Neural progenitor cell (in vitro differentiated cells): ENCODE measurements around the gene TSPAN11. TPM values are rescaled to one million over a fixed set of nuclear protein-coding genes. Genes with fewer than 3 reads are reported as not detected.
A peak's percentile ranks its signal among the peaks of the same experiment; 100 is the strongest.

Source experiments
- DNase-seq: peaks from one replicate; pipeline ENCODE4 v3.0.0-alpha.2; 2016; ENCODE audit warnings: low spot score
- H2AFZ ChIP-seq: fragments of 200-600 bp; sonication (generic); replicated peaks from 2 replicates; pipeline ENCODE4 v1.6.1; 2016; ENCODE audit warnings: antibody characterized with exemption
- H3F3A ChIP-seq: fragments of 200-600 bp; sonication (generic); 2 replicates; pipeline ENCODE4 v1.6.1; 2016; ENCODE audit warnings: antibody characterized with exemption, low read depth
- H3K27ac ChIP-seq: fragments of 200-600 bp; sonication (generic); 2 replicates; pipeline ENCODE4 v1.5.1; 2016; ENCODE audit warnings: mild to moderate bottlenecking
- H3K27me3 ChIP-seq: fragments of 200-600 bp; sonication (generic); 2 replicates; pipeline ENCODE4 v1.6.1; 2016; ENCODE audit warnings: mild to moderate bottlenecking, moderate library complexity
- H3K36me3 ChIP-seq: fragments of 200-600 bp; sonication (generic); 2 replicates; pipeline ENCODE4 v1.5.1; 2016
- H3K4me1 ChIP-seq: fragments of 200-600 bp; sonication (generic); 2 replicates; pipeline ENCODE4 v1.6.1; 2016; ENCODE audit warnings: mixed run types
- H3K4me2 ChIP-seq: fragments of 200-600 bp; sonication (generic); 2 replicates; pipeline ENCODE4 v1.6.1; 2016
- H3K4me3 ChIP-seq: fragments of 200-600 bp; sonication (generic); 2 replicates; pipeline ENCODE4 v1.5.1; 2016
- H3K79me2 ChIP-seq: fragments of 200-600 bp; sonication (generic); 2 replicates; pipeline ENCODE4 v1.6.1; 2016; ENCODE audit warnings: low read depth
- H3K9ac ChIP-seq: fragments of 200-600 bp; sonication (generic); 2 replicates; pipeline ENCODE4 v1.6.1; 2016
- H3K9me3 ChIP-seq: fragments of 200-600 bp; sonication (generic); 2 replicates; pipeline ENCODE4 v1.5.1; 2016; ENCODE audit warnings: low read depth
- H4K20me1 ChIP-seq: fragments of 200-600 bp; sonication (generic); 2 replicates; pipeline ENCODE4 v1.6.1; 2016; ENCODE audit warnings: low read depth
- H3K27ac Mint-ChIP-seq: 3 replicates; pipeline ENCODE4 v1.8.0; 2021; ENCODE audit warnings: mixed read lengths
- H3K27me3 Mint-ChIP-seq: 2 replicates; pipeline ENCODE4 v1.8.0; 2022; ENCODE audit warnings: low read depth, mild to moderate bottlenecking, inconsistent platforms, moderate library complexity, mixed read lengths; ENCODE audit not compliant: insufficient read depth
- H3K36me3 Mint-ChIP-seq: 3 replicates; pipeline ENCODE4 v1.8.0; 2021; ENCODE audit warnings: mixed read lengths
- H3K4me1 Mint-ChIP-seq: 3 replicates; pipeline ENCODE4 v1.8.0; 2021; ENCODE audit warnings: mixed read lengths
- H3K4me3 Mint-ChIP-seq: 3 replicates; pipeline ENCODE4 v1.8.0; 2021; ENCODE audit warnings: mild to moderate bottlenecking, moderate library complexity, mixed read lengths
- H3K9me3 Mint-ChIP-seq: 3 replicates; pipeline ENCODE4 v1.8.0; 2020; ENCODE audit warnings: mixed read lengths
- EZH2 ChIP-seq: fragments of 200-600 bp; sonication (generic); IDR thresholded peaks from 2 replicates; pipeline ENCODE4 v1.6.1; 2017; ENCODE audit warnings: antibody characterized with exemption, mild to moderate bottlenecking, moderate library complexity
- EZH2phosphoT487 ChIP-seq: fragments of 200-600 bp; sonication (generic); IDR thresholded peaks from 2 replicates; pipeline ENCODE4 v1.6.1; 2017; ENCODE audit warnings: antibody characterized with exemption
- total RNA-seq: library from RNA; depleted of rRNA; stranded (reverse); fragments of >200 nt; gene quantifications from 2 replicates; pipeline ENCODE4 v1.2.3, GENCODE V29; 2015; ENCODE audit warnings: low replicate concordance
- TF ChIP-seq, protein P1 (sequence below): fragments of 200-600 bp; sonication (generic); IDR thresholded peaks from 2 replicates; pipeline ENCODE4 v1.5.1; 2017; ENCODE audit warnings: antibody characterized with exemption, mild to moderate bottlenecking

Gene TSPAN11
- total RNA-seq, 1 donor from 2014 or later, result 7.4 TPM

DNA sequence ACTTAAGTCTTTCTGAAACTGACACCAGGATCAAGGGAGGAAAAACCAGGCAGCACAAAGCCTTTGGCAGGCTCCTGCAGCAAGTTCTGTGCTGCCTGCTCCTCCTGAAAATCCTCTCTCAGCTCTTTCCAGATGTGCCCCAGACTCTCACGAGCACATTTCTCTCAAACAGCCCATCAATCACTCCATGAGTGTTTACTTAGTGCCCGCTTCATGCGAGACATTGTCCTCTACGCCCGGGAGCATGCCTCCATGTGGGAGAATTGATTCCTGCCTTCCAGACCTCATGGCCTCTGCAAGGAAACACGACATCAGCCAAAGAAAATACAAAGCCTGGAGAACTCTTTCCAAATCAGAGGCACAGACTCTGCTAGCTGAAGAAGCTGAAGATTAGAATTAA is 46.5 kb upstream of the TSPAN11 start:
- TF ChIP-seq EZH2phosphoT487 (no peak), EZH2 (no peak)
- TF ChIP-seq, protein P1, sequence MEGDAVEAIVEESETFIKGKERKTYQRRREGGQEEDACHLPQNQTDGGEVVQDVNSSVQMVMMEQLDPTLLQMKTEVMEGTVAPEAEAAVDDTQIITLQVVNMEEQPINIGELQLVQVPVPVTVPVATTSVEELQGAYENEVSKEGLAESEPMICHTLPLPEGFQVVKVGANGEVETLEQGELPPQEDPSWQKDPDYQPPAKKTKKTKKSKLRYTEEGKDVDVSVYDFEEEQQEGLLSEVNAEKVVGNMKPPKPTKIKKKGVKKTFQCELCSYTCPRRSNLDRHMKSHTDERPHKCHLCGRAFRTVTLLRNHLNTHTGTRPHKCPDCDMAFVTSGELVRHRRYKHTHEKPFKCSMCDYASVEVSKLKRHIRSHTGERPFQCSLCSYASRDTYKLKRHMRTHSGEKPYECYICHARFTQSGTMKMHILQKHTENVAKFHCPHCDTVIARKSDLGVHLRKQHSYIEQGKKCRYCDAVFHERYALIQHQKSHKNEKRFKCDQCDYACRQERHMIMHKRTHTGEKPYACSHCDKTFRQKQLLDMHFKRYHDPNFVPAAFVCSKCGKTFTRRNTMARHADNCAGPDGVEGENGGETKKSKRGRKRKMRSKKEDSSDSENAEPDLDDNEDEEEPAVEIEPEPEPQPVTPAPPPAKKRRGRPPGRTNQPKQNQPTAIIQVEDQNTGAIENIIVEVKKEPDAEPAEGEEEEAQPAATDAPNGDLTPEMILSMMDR, result no peak
- Histone ChIP-seq H3K79me2 (no peaks in the 10 kb centered on the region), H3K27ac (no peak overlapping the region), H3K27me3 (no peaks in the 10 kb centered on the region), H3K9ac (no peak overlapping the region), H3K4me2 (peak overlapping the region; percentile 4), H3K4me3 (no peak overlapping the region), H3K4me1 (peaks cover 7% of the 10 kb centered on the region), H2AFZ (peak overlapping the region; percentile 78), H3K9me3 (no peaks in the 10 kb centered on the region), H3K36me3 (no peaks in the 10 kb centered on the region), H4K20me1 (no peaks in the 10 kb centered on the region), H3F3A (peaks cover 5% of the 10 kb centered on the region)
- H3K4me1 Mint-ChIP-seq, result peaks cover 3% of the 10 kb centered on the region
- no peak overlapping the region for H3K27ac Mint-ChIP-seq
- DNase-seq, result peak; percentile 11
- peaks cover 5% of the 10 kb centered on the region for H3K27me3 Mint-ChIP-seq
- no peaks in the 10 kb centered on the region for H3K36me3 Mint-ChIP-seq
- H3K4me3 Mint-ChIP-seq, result no peak overlapping the region
- H3K9me3 Mint-ChIP-seq, result peaks cover 2% of the 10 kb centered on the region

DNA sequence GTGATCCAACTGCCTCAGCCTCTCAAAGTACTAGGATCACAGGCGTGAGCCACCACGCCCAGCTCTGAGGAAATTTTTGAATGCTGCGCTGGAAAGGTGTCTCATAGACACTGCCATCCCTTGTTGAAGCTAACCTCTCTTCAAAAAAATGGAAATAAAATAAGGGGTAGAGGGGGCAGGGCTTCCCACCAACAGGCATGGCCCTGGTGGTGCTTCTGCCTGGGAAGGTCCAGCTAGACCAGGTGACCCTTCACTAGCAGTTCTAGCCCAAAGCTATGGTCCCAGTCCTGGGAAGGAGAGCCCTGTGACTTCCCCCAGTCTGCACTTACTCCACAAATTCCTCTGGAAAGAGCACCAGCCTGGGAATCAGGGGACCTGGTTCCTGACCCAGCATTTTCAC is 45.7 kb upstream of the TSPAN11 start:
- H4K20me1 ChIP-seq, result no peaks in the 10 kb centered on the region
- H3K9me3 ChIP-seq, result no peaks in the 10 kb centered on the region
- H3K36me3 ChIP-seq, result no peaks in the 10 kb centered on the region
- TF ChIP-seq EZH2phosphoT487, result no peak
- no peak overlapping the region for H3K4me3 Mint-ChIP-seq
- DNase-seq, result no peak
- peaks cover 5% of the 10 kb centered on the region for H3F3A ChIP-seq
- peaks cover 5% of the 10 kb centered on the region for H3K4me1 ChIP-seq
- H3K36me3 Mint-ChIP-seq, result no peaks in the 10 kb centered on the region
- no peak overlapping the region for H3K9ac ChIP-seq
- no peaks in the 10 kb centered on the region for H3K27me3 Mint-ChIP-seq
- H3K79me2 ChIP-seq, result no peaks in the 10 kb centered on the region
- no peak overlapping the region for H3K27ac Mint-ChIP-seq
- H2AFZ ChIP-seq, result no peak overlapping the region
- H3K4me1 Mint-ChIP-seq, result no peaks in the 10 kb centered on the region
- peaks cover 2% of the 10 kb centered on the region for H3K9me3 Mint-ChIP-seq
- H3K4me3 ChIP-seq, result no peak overlapping the region
- no peak overlapping the region for H3K27ac ChIP-seq
- no peak overlapping the region for H3K4me2 ChIP-seq
- no peaks in the 10 kb centered on the region for H3K27me3 ChIP-seq

DNA sequence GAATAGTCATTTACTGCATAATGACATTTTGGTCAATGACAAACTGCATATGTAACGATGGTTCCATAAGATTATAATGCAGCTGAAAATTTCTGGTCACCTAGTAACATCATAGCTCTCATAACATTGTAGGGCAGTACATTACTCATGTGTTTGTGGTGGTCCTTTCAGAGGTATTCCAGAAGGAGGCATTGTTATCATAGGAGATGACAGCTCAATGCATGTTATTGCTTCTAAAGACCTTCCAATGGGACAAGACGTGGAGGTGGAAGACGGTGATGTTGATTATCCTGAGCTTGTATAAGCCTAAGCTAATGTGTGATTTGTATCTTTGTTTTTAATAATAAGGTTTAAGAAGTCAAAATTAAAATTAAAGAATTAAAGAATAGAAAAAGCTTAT is 43.8 kb upstream of the TSPAN11 start:
- no peak for TF ChIP-seq EZH2
- TF ChIP-seq EZH2phosphoT487, result no peak
- TF ChIP-seq, protein P1, result no peak
- Mint-ChIP-seq H3K27ac (no peak overlapping the region), H3K27me3 (no peaks in the 10 kb centered on the region), H3K36me3 (no peaks in the 10 kb centered on the region), H3K4me3 (no peak overlapping the region), H3K4me1 (no peaks in the 10 kb centered on the region), H3K9me3 (peaks cover 15% of the 10 kb centered on the region)
- peaks cover 7% of the 10 kb centered on the region for H3K9me3 ChIP-seq
- no peak for DNase-seq
- H3K36me3 ChIP-seq, result no peaks in the 10 kb centered on the region
- H3F3A ChIP-seq, result peaks cover 5% of the 10 kb centered on the region
- no peak overlapping the region for H3K9ac ChIP-seq
- H3K4me3 ChIP-seq, result no peak overlapping the region
- H3K79me2 ChIP-seq, result no peaks in the 10 kb centered on the region
- H2AFZ ChIP-seq, result no peak overlapping the region
- no peak overlapping the region for H3K4me2 ChIP-seq
- no peak overlapping the region for H3K27ac ChIP-seq
- H3K4me1 ChIP-seq, result peaks cover 5% of the 10 kb centered on the region
- no peaks in the 10 kb centered on the region for H3K27me3 ChIP-seq
- H4K20me1 ChIP-seq, result no peaks in the 10 kb centered on the region

GRCh38 chr12:30884799-30885198 is 41.7 kb upstream of the TSPAN11 start:
- no peaks in the 10 kb centered on the region for H3K79me2 ChIP-seq
- TF ChIP-seq, protein P1, result no peak
- TF ChIP-seq EZH2phosphoT487, result no peak
- TF ChIP-seq EZH2, result no peak
- peaks cover 22% of the 10 kb centered on the region for H3K9me3 Mint-ChIP-seq
- H3K4me3 Mint-ChIP-seq, result no peak overlapping the region
- no peak for DNase-seq
- H3K4me3 ChIP-seq, result no peak overlapping the region
- no peaks in the 10 kb centered on the region for H3K36me3 Mint-ChIP-seq
- peak overlapping the region; percentile 24 for H2AFZ ChIP-seq
- H4K20me1 ChIP-seq, result no peaks in the 10 kb centered on the region
- H3K36me3 ChIP-seq, result no peaks in the 10 kb centered on the region
- no peak overlapping the region for H3K27ac Mint-ChIP-seq
- no peaks in the 10 kb centered on the region for H3K27me3 Mint-ChIP-seq
- peaks cover 7% of the 10 kb centered on the region for H3K9me3 ChIP-seq
- no peak overlapping the region for H3K9ac ChIP-seq
- no peak overlapping the region for H3K27ac ChIP-seq
- H3F3A ChIP-seq, result peaks cover 5% of the 10 kb centered on the region
- no peaks in the 10 kb centered on the region for H3K4me1 Mint-ChIP-seq
- no peaks in the 10 kb centered on the region for H3K27me3 ChIP-seq
- H3K4me1 ChIP-seq, result peaks cover 1% of the 10 kb centered on the region
- no peak overlapping the region for H3K4me2 ChIP-seq
